Cerebellar nuclear complex (tissue), 1 donor: Measurements from ENCODE around the gene WNT3A.

Experiments used
- DNase-seq, 2 experiments: peaks; one replicate each; lab custom pipeline; 2025; lab: John Stamatoyannopoulos, UW

WNT3A gene

DNA sequence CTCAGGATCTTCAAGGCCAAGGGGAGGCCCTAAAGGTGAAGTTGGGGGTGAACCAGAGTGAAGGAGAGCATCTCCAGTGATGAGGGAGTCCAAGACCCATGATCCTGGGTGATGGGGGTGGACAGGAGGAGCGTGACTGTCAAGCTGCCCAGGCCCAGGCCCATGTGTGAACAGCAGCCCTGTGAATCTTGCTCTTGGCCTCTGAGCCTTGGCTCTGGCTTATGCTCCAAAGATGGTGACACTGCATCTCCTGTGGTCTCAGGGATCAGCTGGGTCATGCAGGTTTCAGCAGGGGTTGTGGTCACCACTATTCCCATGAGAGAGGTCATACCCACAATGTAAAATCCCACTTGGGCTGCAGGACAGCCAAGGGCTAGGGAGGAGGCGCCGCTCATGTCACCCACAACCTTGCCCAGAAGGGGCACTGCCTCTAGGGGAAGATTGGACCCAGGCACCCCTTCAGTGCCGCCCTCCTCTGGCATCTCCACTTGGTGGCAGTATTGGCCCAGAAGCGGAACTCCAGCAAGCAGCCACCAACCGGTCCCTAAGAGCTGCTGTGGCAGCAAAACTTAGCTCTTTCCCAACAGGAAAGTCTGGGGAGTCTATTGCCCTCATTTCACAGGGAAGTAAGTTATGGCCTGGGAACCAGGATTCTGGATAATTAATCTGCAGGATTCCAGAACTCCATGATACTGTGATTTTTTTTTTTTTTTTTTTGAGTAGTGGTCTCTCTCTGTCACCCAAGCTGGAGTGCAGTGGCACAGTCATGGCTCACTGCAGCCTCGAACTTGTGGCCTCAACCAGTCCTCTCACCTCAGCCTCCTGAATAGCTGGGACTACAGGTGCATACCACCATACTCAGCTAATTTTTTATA is 7.5 kb upstream of the WNT3A start:
- DNase-seq = no peak

DNA sequence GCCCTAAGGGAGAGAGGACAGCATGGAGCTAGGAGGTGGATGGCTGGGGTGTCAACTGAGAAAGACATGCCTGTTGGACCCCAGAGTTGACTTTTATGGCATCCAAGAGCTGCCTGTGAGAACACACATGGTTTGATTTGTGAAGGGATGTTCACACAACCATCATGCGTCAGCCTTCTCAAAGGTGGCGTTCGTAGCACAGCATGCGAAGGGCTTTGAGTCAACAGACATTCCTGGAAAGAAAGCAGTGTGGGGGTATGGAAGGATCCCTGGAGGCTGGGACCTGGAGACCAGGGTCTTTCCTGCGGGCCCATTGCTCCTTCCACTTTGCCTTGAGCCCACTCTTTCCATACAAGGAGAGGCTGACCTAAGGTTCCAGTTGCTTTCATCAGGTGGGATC is 6.4 kb upstream of the WNT3A start:
- no peak for DNase-seq

DNA sequence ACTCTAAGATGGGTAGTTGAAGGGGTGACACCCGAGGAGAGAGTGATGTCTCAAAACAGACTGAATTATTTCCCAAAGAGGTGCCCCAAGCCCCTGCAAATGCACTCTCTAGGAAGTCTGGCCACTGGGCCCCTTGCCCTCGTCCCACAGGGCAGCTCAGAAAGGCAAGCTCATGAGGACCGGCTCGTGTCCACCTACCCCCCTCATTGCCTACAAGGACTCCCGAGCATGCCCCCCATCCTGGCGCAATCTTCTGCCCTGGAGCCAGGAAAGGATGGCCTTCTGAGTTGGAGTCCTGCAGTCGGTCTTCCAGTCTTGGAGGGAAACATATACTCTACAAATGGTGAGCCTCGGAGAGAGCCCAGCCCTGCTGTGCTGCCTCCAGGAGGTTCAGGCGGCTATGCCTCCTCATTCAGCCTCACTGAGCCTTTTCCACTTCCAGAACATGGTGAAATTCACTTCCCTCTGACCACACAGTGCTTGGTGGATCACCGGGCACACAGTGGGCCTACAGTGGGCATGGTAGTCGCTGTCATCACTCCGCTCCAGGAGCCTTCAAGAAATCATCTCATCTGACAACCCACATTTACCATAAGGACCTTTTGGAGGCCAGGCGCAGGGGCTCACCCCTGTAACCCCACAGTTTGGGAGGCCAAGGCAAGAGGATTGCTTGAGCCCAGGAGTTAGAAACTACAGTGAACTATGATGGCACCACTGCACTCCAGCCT is 5.8 kb upstream of the WNT3A start:
- no peak for DNase-seq

DNA sequence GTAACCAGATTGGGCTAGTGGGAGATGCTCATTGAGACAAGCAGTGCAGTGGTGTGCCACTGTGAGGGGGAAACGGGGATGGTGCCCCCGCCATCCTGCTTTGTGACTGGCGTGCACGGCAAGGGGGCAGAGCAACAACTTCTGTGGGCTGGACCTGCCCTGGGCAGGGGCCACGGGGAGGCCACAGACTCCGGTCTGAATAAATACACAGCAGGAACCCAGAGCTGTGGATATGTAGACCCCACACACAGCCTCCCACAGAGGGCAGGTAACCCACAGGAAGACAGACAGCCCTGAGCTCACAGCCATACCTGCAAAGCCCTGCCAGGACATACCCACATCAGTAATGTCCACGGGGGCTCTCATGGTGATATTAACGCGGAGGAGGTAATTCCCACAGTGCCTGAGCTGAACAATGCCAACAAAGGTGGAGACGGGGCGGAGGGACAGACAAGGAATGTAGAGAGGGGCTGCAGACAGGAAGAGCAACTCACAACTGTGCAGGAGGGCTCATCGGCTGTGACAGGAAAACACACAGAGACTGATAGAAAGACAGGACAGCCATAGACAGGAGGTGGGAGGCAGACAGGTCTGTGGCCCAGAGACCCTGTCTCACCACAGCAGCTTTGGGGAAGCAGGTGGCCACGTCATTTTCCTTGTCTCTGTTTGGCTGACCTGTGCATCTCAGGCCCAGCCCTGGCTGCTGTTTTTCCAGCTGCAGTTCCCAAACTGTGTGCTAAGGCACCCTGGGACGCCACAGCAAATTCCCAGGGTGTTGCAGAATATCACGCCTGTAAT is 4.9 kb upstream of the WNT3A start:
- DNase-seq = no peak

DNA sequence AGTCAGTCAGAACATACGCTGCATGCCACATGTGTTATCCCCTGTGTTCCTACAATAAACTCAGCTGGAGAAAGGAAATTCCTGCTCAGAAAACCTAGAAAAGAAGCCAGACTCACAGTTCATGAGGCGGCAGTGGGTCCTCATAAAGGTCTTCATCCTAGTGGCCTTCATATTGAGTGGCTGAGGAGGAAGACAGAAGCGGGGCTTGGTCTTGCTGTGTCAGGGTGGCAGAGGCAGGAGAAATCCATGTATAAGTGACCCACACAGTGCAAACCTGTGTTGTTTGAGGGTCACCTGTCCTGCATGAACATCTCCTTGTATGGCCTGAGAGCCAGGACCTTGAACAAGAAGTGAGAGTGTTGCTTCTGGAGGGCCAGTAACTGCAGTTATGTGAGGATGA is 4.0 kb upstream of the WNT3A start:
- DNase-seq = no peak

DNA sequence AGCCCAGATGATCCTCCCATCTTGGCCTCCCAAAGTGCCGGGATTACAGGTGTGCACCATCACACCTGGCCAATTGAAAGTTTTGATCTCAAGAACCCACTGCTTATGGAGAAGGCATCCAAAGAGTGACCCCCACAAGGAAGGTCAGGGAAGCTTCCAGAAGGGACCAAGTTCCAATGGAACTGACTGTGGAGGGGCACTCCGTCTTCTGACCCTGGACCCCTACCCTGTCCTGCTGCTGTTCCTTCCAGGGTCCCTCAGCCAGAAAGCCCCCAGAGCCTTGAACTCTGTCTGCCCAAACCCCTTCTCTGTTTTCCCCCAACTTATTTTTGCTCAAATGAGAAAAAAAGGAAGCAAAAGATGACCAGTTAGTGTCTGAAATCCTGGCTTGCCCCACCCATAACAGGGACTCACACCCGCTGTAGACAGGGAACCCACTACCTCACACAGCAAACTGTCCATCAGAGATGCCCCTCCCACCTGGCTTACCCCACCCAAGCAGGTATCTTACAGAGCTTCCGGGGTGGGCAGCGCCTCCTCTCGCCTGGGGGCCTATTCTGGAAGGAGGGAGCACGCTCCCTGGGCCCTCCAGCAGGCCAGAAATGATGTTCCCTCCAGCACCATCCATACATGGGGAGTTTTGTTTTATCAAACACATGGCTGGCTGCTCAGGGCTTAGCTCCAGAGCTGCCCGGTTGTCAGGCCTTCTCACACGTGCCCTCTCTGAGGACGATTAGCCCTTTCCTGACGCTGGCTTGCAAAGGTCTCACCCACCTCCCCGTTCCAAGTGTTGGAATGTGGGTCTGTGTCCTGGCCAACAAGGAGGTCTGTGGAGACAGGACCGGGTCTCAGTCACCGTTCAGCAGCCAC is 3.1 kb upstream of the WNT3A start:
- DNase-seq = no peak

DNA sequence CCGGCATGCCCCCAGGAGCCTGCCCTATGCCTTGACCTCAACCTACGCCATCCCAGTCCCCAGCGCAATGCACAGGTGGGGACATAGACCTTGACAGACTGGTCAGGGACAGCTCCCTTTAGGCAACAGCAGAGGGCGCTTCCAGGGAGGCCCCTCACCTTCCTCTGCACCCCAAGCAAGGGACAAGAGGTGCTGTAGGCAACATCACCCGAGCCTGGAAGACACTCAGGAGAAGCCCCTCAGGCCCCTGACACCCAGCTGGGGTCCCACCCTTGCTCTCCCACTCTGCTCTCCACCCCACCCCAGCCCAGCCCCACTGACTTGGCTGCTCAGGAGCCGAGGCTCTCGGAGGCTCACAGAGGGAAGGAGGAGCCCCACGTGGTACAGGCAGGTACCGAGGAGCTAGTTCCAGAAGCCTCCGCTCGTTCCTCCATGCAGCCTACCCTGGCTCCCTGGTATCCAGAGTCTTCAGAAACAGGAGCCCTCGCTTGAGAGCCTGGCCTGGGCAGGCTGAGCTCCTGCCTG is 2.4 kb upstream of the WNT3A start:
- no peak for DNase-seq

DNA sequence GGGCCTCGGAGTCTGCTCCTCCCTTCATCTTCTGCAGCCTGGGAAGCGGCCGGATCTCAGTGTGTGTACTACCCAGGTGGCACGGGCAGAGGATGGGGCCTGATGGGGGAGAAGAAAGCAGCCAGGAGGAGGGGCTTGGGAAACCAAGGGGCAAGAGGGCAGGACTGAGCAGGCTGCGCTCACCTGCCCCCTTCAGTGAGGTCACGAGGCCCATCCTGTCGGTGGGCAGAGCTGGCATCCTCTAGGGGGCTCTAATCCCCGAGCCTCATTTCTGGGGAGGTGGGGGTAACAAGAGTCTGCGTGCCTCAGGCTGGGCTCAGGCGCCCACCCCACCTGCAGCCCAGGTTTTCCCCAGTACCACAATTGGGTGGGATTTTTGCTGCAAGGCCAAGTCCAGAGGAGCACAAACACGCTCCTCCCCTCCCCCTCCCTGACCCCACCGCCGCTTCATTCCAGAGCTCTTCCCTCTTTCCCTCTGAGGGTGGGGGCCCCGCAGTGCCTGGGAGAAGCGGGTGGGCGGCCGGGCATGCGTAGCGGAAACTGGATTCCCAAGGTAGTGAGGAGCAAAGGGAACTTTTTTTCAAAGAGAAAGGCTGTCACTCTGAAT is 1.8 kb upstream of the WNT3A start:
- DNase-seq = no peak

DNA sequence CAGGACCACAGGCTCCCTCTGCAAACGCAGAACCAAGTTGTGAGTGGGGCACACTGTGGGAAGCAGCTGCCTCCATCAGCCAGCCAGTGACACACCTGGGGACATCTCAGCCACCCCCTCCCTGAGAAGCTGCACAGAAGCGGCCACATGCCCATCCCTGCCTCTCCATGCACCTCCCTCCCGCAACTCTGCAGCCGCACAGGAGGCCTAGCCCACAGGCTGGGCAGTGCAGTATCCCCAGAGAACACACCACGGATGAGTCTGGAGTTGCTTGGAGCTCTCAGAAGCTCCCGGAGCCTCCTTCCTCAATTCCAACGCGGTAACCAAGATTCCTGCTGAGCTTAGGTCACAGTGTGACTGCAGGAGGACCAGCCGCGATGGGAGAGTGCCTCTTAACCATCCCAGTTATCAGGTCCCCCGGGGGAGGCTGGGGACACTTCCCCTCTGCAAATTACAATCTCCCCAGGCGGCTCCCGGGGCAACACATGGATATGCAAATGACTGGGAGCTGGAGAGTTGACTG is 1.2 kb upstream of the WNT3A start:
- DNase-seq = no peak

DNA sequence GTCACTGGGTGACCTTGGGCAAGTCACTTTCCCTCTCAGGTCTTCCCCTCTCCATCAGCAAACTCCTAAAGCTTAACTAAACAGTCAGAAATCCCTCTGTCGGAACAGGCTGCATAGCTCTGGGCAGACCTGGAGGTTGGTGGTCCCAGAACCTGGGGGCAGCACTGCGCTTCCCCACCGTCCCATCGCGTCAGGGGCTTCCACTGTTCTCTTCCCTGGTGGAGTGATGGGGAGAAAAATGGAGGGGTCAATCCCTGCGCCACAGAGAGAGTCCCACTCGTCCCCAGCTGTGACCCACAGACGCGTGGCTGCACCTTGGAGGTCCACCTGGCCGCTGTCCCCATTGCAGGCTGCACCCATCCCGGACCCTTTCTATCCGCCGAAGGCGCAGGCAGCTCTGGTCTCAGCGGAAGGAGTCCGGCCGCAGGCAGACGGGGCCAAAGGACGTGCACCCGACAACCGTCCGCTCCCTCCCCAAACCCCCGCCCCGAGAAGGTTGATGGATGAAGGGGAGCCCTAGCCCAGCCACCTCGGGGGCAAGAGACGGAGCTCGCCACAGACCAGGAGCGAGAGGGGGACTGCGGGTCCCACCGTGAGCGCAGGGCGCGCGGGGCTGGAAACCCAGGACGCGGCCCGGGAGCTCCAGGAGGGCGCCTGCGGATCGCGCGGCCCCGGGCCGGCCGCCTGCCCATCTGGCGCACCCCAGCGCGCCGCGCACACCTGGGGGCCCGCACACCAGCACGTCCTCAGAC is 588 bp upstream of the WNT3A start:
- no peak for DNase-seq

DNA sequence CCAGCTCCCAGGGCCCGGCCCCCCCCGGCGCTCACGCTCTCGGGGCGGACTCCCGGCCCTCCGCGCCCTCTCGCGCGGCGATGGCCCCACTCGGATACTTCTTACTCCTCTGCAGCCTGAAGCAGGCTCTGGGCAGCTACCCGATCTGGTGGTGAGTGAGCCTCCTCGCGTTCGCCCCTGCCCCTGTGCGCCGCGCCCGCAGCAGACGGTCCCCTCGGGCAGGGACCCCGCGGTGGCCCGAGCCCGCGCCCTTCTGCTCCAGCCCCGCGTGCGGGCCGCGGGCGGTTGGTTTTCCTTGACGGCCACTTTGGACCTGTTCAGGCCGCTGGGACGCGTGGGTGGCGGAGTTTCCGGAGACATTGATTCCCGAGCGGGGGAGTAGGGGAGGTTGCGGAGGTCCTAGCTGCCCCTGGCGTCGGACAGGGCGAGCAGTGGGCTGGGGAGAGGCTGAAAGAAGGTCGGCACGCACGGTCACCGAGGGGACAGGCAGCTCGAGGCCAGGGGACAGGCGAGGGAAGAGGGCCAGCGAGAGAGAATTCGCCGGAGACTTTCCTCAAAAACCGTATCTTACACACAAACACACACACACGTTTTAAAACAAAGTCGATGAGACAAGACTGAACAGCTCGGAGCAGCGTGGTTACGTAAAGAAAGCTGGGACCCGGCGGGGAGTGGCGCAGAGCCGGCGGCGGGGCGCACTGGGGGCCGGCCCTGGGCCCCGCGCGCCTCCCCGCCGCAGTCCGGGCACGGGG is 427 bp downstream of the WNT3A start:
- DNase-seq = no peak

DNA sequence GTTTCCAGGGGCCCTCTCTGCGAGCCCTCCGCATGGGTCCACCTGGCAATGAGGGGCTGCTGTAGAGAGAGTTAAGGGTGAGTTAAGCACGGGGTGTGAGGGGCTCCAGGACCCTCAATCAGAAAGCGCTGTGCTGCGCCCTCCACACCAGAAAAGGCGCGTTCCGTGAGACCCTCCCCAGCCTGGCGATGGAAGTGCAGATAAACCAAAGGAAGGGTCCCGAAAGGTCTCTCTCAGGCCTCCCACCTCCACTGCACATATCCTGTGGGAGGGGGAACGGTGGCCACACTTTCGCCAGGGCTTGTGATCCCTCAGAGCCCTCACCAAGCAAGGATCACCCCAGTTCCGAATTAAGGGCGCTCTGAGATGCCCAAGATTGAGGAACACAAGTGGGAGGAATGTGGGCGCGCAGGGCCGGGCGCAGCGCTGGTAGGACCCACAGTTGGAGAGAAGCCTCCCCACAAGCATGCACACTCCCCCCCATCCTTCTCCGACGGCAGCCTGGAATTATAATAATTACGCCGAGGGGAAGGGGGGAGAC is 1.1 kb downstream of the WNT3A start:
- DNase-seq = no peak

DNA sequence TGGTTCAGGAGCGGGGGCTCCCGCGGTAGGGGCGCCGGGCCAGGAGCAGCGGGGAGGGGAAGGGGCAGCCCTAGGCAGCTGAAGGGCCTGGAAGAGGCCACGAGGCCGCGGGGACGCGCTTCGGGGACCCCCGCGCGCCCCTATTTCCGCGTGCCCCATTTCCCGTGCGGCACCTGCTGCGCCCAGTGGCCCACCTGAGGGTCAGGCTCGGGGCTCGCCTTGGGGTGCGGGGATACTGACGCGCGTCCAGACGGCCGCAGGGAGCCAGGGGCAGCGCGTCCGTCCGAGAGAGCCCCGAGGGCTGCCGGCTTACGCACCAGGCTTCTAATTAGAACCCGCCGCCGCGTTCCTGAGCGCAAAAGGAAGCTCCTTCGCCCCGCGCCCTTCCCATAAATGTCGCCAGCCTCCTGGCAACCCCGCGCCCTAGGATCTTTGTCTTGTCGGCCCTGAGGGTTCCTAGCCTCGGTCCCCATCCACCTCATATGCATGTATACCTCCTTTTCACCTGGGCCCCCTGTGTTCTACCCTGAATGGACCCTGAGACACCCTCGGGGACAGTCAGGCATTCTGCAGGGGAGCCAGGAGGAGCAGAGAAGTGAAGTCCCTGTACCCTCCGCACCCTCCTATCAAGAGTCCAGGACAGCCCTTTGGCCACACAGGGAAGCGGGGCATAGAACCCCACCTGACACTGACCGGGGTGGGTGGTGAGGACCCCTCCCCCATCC is 1.8 kb downstream of the WNT3A start:
- no peak for DNase-seq

DNA sequence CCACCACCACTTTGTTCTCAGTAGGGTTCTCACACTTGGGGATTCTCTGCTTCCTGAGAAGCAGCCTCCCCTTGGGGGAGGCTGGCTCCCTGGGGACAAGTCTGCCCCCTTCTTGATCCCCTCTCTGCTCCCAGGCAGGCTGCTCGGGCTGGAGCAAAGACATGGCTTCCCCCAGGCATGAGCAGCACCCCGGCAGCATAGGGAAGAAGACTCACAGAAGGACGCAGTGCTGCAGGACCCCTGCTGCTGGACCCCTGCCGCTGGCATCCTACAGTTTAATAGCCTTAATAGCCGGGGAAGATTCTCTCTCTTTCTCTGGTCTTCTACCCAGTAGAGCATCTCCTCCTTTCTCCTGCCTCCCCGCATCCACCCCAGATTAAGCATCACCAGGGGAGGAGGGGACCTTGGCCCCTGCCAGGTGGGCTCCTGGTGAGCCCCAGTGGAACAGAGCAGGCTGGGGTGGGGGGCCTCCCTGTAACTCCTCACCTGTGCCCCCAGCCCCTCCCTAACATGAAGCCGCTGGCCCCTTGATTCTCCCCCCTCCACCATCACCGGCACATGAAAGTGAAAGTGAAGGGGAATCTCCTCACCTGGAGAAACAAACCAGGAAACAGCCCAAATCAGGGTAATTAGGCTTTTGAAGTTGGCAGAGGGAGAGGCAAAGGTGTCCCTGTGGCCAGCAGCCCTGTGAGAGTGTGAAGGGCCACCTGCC is 2.5 kb downstream of the WNT3A start:
- no peak for DNase-seq

DNA sequence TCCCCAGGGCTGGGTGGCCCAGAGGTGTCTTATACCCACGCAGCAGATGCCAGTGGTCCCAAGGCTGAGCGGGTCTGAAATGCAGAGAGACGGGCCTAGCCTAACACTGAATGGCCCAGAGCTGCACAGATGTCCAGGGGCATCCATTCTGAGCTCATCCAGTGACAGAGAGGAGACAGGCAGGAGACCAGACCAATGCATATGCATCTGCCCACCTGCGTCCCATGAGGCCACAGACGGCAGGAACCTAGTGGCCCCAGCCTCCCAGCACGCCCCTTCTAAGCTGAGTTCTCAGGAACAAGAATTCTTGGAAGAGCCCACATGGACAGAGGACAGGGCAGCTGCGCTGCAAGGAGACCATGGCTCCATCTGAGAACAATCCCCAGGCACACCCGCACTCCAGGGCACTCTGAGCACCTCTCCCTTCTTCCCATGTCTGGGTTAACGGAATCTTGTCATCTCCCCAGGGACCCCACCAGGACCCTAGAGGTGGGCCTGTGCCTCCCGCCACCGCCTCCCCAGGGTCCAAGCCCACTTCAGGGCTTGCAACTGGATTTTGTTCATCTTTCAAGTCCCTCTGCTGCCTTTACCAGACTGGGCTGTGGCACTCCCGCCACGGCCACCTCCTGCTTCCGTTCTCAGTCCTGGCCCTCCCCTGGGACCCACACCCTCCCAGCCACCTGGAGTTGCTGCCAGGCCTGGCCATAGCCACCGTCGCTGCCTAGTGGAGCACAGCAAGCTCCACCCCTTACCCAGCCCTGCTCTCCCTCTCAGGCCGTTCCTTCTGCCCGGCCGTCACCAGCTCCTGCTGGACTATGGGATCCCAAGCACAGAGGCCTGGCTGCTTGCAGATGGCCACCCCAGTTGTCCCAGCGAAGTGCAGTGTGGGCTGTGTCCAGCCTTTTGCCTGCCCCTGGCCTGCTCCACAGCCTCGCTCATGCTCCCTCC is 3.3 kb downstream of the WNT3A start:
- no peak for DNase-seq

DNA sequence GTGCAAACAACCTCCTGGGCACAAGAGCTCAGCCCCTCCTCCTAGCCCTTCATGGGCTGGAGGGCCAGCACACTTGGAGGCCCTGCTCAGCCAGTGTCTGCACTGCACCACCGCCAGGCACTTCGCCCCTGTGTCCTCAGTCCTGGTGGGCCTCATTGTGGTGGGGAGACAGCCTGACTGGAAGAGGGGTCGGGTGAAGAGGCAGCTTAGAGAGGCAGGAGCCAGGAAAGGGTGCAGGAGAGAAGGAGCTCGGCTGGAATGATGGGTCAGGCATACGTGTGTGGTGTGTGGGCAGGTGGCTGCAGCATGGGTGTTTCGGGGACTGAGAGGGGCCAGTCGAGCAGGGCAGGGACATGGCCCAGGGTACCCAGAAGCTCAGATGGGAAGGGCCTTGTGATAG is 4.1 kb downstream of the WNT3A start:
- DNase-seq = no peak
